PC-9 (cell line): ENCODE data around the gene HSD3B7.

Experiments
- CTCF ChIP-seq: fragments of 200-600 bp; sonication (generic); conservative IDR thresholded peaks from 2 replicates; pipeline ENCODE4 v1.6.1; 2017; ENCODE audit warnings: mixed run types, antibody characterized with exemption, mild to moderate bottlenecking, moderate library complexity
- EZH2 ChIP-seq: fragments of 200-600 bp; sonication (generic); IDR thresholded peaks from 2 replicates; pipeline ENCODE4 v1.8.0; 2017; ENCODE audit warnings: antibody characterized with exemption, low read depth

- TF ChIP-seq EZH2 (no peak), CTCF (peak; percentile 79)
These were observed 31.4 kb upstream of the HSD3B7 start for GRCh38 chr16:30953511-30954124.
